Neural progenitor cell (in vitro differentiated cells): ENCODE data around the gene ATP13A3. TPM values are rescaled to one million over a fixed set of nuclear protein-coding genes. Genes with fewer than 3 reads are reported as not detected.

Experiments
- DNase-seq: peaks from one replicate; pipeline ENCODE4 v3.0.0-alpha.2; 2016; ENCODE audit warnings: low spot score
- H2AFZ ChIP-seq: fragments of 200-600 bp; sonication (generic); replicated peaks from 2 replicates; pipeline ENCODE4 v1.6.1; 2016; ENCODE audit warnings: antibody characterized with exemption
- H3F3A ChIP-seq: fragments of 200-600 bp; sonication (generic); 2 replicates; pipeline ENCODE4 v1.6.1; 2016; ENCODE audit warnings: antibody characterized with exemption, low read depth
- H3K27ac ChIP-seq: fragments of 200-600 bp; sonication (generic); 2 replicates; pipeline ENCODE4 v1.5.1; 2016; ENCODE audit warnings: mild to moderate bottlenecking
- H3K27me3 ChIP-seq: fragments of 200-600 bp; sonication (generic); 2 replicates; pipeline ENCODE4 v1.6.1; 2016; ENCODE audit warnings: mild to moderate bottlenecking, moderate library complexity
- H3K36me3 ChIP-seq: fragments of 200-600 bp; sonication (generic); 2 replicates; pipeline ENCODE4 v1.5.1; 2016
- H3K4me1 ChIP-seq: fragments of 200-600 bp; sonication (generic); 2 replicates; pipeline ENCODE4 v1.6.1; 2016; ENCODE audit warnings: mixed run types
- H3K4me2 ChIP-seq: fragments of 200-600 bp; sonication (generic); 2 replicates; pipeline ENCODE4 v1.6.1; 2016
- H3K4me3 ChIP-seq: fragments of 200-600 bp; sonication (generic); 2 replicates; pipeline ENCODE4 v1.5.1; 2016
- H3K79me2 ChIP-seq: fragments of 200-600 bp; sonication (generic); 2 replicates; pipeline ENCODE4 v1.6.1; 2016; ENCODE audit warnings: low read depth
- H3K9ac ChIP-seq: fragments of 200-600 bp; sonication (generic); 2 replicates; pipeline ENCODE4 v1.6.1; 2016
- H3K9me3 ChIP-seq: fragments of 200-600 bp; sonication (generic); 2 replicates; pipeline ENCODE4 v1.5.1; 2016; ENCODE audit warnings: low read depth
- H4K20me1 ChIP-seq: fragments of 200-600 bp; sonication (generic); 2 replicates; pipeline ENCODE4 v1.6.1; 2016; ENCODE audit warnings: low read depth
- H3K27ac Mint-ChIP-seq: 3 replicates; pipeline ENCODE4 v1.8.0; 2021; ENCODE audit warnings: mixed read lengths
- H3K27me3 Mint-ChIP-seq: 2 replicates; pipeline ENCODE4 v1.8.0; 2022; ENCODE audit warnings: low read depth, mild to moderate bottlenecking, inconsistent platforms, moderate library complexity, mixed read lengths; ENCODE audit not compliant: insufficient read depth
- H3K36me3 Mint-ChIP-seq: 3 replicates; pipeline ENCODE4 v1.8.0; 2021; ENCODE audit warnings: mixed read lengths
- H3K4me1 Mint-ChIP-seq: 3 replicates; pipeline ENCODE4 v1.8.0; 2021; ENCODE audit warnings: mixed read lengths
- H3K4me3 Mint-ChIP-seq: 3 replicates; pipeline ENCODE4 v1.8.0; 2021; ENCODE audit warnings: mild to moderate bottlenecking, moderate library complexity, mixed read lengths
- H3K9me3 Mint-ChIP-seq: 3 replicates; pipeline ENCODE4 v1.8.0; 2020; ENCODE audit warnings: mixed read lengths
- CTCF ChIP-seq: fragments of 200-600 bp; sonication (generic); IDR thresholded peaks from 2 replicates; pipeline ENCODE4 v1.5.1; 2017; ENCODE audit warnings: antibody characterized with exemption, mild to moderate bottlenecking
- EZH2 ChIP-seq: fragments of 200-600 bp; sonication (generic); IDR thresholded peaks from 2 replicates; pipeline ENCODE4 v1.6.1; 2017; ENCODE audit warnings: antibody characterized with exemption, mild to moderate bottlenecking, moderate library complexity
- EZH2phosphoT487 ChIP-seq: fragments of 200-600 bp; sonication (generic); IDR thresholded peaks from 2 replicates; pipeline ENCODE4 v1.6.1; 2017; ENCODE audit warnings: antibody characterized with exemption
- total RNA-seq: library from RNA; depleted of rRNA; stranded (reverse); fragments of >200 nt; gene quantifications from 2 replicates; pipeline ENCODE4 v1.2.3, GENCODE V29; 2015; ENCODE audit warnings: low replicate concordance

The ATP13A3 gene
- total RNA-seq, 1 donor from 2014 or later: 105 TPM

- no peaks in the 10 kb centered on the region for H3K79me2 ChIP-seq
- H3K27me3 ChIP-seq: peaks cover 12% of the 10 kb centered on the region
- Mint-ChIP-seq H3K27me3 (peaks cover 23% of the 10 kb centered on the region), H3K9me3 (no peaks in the 10 kb centered on the region), H3K4me1 (peaks cover 46% of the 10 kb centered on the region), H3K4me3 (no peak overlapping the region), H3K36me3 (no peaks in the 10 kb centered on the region), H3K27ac (peak overlapping the region; percentile 85)
- H3K4me3 ChIP-seq: no peak overlapping the region
- H4K20me1 ChIP-seq: no peaks in the 10 kb centered on the region
- peaks cover 23% of the 10 kb centered on the region for H3F3A ChIP-seq
- H3K4me1 ChIP-seq: peaks cover 33% of the 10 kb centered on the region
- H3K27ac ChIP-seq: no peak overlapping the region
- no peaks in the 10 kb centered on the region for H3K9me3 ChIP-seq
- DNase-seq: no peak
- H3K4me2 ChIP-seq: no peak overlapping the region
- no peak for TF ChIP-seq EZH2phosphoT487
- no peak for TF ChIP-seq CTCF
- TF ChIP-seq EZH2: no peak
- no peak overlapping the region for H2AFZ ChIP-seq
- H3K36me3 ChIP-seq: no peaks in the 10 kb centered on the region
- H3K9ac ChIP-seq: no peak overlapping the region
These were observed 116.0 kb downstream of the ATP13A3 start for GRCh38 chr3:194370753-194371152.

- H3K4me3 ChIP-seq: no peak within 1 kb of the TSS
- H3K27ac ChIP-seq: no peak within 1 kb of the TSS
- peaks cover 30% of the 10 kb centered on the region for H3K4me1 ChIP-seq
- Mint-ChIP-seq H3K36me3 (no peaks in the 10 kb centered on the region), H3K27ac (peak within 1 kb of the TSS; percentile 85), H3K9me3 (no peaks in the 10 kb centered on the region), H3K4me1 (peaks cover 36% of the 10 kb centered on the region), H3K27me3 (peaks cover 19% of the 10 kb centered on the region), H3K4me3 (no peak within 1 kb of the TSS)
- H3K9ac ChIP-seq: no peak within 1 kb of the TSS
- TF ChIP-seq EZH2 (no peak), CTCF (peak; percentile 33)
- H3K27me3 ChIP-seq: peaks cover 12% of the 10 kb centered on the region
- no peaks in the 10 kb centered on the region for H3K79me2 ChIP-seq
- no peak within 1 kb of the TSS for H3K4me2 ChIP-seq
- H3F3A ChIP-seq: peaks cover 14% of the 10 kb centered on the region
- H2AFZ ChIP-seq: no peak within 1 kb of the TSS
- DNase-seq: peak; percentile 84
- H3K9me3 ChIP-seq: no peaks in the 10 kb centered on the region
- no peaks in the 10 kb centered on the region for H4K20me1 ChIP-seq
- no peaks in the 10 kb centered on the region for H3K36me3 ChIP-seq
These were observed 117.1 kb downstream of the ATP13A3 start, which contains the start of gene LRRC15 for GRCh38 chr3:194369522-194370279. LRRC15 (minus strand) TSS chr3:194369743; CDS start chr3:194361043, 8,700 bp downstream.

GRCh38 chr3:194368918-194369317 is 117.9 kb downstream of the ATP13A3 start:
- Histone ChIP-seq H3K4me1 (peaks cover 30% of the 10 kb centered on the region), H3K27me3 (peaks cover 12% of the 10 kb centered on the region), H3K36me3 (no peaks in the 10 kb centered on the region), H3K4me2 (no peak overlapping the region), H4K20me1 (no peaks in the 10 kb centered on the region), H2AFZ (no peak overlapping the region), H3K9me3 (no peaks in the 10 kb centered on the region), H3K27ac (no peak overlapping the region), H3F3A (peaks cover 10% of the 10 kb centered on the region), H3K79me2 (no peaks in the 10 kb centered on the region), H3K9ac (no peak overlapping the region), H3K4me3 (no peak overlapping the region)
- no peak overlapping the region for H3K4me3 Mint-ChIP-seq
- peaks cover 33% of the 10 kb centered on the region for H3K4me1 Mint-ChIP-seq
- no peak for TF ChIP-seq EZH2phosphoT487
- no peak for TF ChIP-seq EZH2
- no peak for TF ChIP-seq CTCF
- H3K36me3 Mint-ChIP-seq: no peaks in the 10 kb centered on the region
- no peaks in the 10 kb centered on the region for H3K9me3 Mint-ChIP-seq
- no peak for DNase-seq
- H3K27ac Mint-ChIP-seq: peak overlapping the region; percentile 78
- peaks cover 19% of the 10 kb centered on the region for H3K27me3 Mint-ChIP-seq
